ENCODE measurements around the gene CAPRIN2. TPM values are rescaled to one million over a fixed set of nuclear protein-coding genes. Genes with fewer than 3 reads are reported as not detected.
A peak's percentile ranks its signal among the peaks of the same experiment; 100 is the strongest.

Gene CAPRIN2
- polyA plus RNA-seq, 1 donor, result 24.7 TPM

DNA sequence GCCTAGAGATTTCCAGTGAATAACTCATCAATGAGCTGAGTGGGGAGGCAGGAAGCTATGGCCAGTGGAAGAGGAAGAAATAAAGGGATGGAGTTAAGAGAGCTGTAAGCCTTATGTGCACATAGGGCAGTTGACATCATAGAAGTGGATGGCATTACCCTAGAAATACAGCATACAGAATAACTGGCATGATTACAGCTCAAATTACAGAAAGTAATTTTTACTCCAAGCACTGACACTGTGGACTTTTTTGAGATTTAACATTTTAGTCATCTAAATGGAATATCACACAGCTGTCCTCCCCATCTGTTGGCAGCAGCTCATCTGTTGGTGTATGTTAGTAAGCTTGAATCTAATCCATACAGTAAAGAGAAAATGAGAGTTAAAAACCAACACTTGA is 53.7 kb downstream of the CAPRIN2 start:
- Histone ChIP-seq H3K4me3 (ENCODE audit: low read length) (no peak overlapping the region), H3K4me1 (ENCODE audit: control insufficient read depth, insufficient read depth, low read length) (no peaks in the 10 kb centered on the region), H3K36me3 (ENCODE audit: control insufficient read depth, insufficient read depth, low read length) (no peaks in the 10 kb centered on the region), H3K27ac (ENCODE audit: low read length) (no peak overlapping the region), H3K27me3 (ENCODE audit: control insufficient read depth, insufficient read depth, low read length) (no peaks in the 10 kb centered on the region), H3K9me3 (ENCODE audit: control insufficient read depth, low read depth, low read length) (peaks cover 2% of the 10 kb centered on the region)
- DNase-seq, result no peak

DNA sequence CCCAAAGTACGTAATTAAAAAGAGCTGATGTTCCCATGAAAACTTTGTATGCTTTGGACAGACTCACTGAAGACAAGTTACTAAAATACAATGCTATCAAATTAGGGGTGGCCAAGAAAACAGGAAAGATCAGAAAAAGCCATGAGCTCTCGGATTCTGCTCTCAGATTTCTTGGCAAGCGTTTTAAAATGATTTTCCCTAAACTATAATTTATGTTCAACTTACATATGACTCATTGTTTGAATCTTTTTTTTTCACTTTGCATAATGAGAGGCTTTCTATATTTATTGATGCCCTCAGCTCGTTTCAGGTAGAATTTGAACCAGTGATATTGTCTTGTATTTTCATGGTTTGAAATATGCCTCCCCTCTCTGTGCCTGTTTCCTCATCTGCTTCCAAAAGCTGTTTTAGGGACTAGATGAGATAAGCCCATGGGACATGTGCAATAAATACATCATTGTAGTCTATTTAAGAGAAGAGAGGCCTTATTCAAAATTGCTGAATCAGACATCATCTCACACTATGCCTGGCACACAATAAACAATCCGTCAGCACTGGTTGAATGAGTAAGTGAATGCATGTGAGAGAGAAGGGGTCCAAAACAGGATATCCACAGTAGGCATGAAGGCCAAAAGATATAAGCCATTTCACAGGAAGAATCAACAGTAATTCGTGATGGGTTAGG is 54.4 kb downstream of the CAPRIN2 start:
- Histone ChIP-seq H3K27ac (ENCODE audit: low read length) (no peak overlapping the region), H3K4me1 (ENCODE audit: control insufficient read depth, insufficient read depth, low read length) (no peaks in the 10 kb centered on the region), H3K9me3 (ENCODE audit: control insufficient read depth, low read depth, low read length) (peaks cover 2% of the 10 kb centered on the region), H3K4me3 (ENCODE audit: low read length) (no peak overlapping the region), H3K36me3 (ENCODE audit: control insufficient read depth, insufficient read depth, low read length) (no peaks in the 10 kb centered on the region), H3K27me3 (ENCODE audit: control insufficient read depth, insufficient read depth, low read length) (no peaks in the 10 kb centered on the region)
- WGBS (ENCODE audit: insufficient coverage, low lambda C conversion rate), result 80% methylated on average over 2 of the region's 6 CpGs
- no peak for DNase-seq

DNA sequence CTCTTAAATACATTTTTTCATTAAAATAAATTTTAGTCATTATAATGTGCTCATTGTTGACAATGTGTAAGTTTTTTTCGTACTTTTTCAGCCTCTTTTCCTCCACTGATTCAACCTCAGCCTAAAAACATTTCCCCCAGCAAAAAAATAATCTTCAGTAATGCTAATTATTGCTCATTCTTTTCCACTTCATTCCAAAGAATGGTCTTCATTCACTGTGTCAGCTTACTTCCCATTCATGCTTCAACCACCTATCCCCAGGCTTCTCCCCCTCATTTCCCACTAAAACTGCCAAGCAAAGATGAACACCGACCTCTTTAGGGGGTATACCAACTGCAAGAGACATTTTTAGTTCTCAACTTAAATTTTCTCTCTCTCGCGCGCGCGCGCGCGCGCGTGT is 56.4 kb downstream of the CAPRIN2 start:
- no peak for DNase-seq
- Histone ChIP-seq H3K27me3 (ENCODE audit: control insufficient read depth, insufficient read depth, low read length) (no peaks in the 10 kb centered on the region), H3K4me1 (ENCODE audit: control insufficient read depth, insufficient read depth, low read length) (peaks cover 5% of the 10 kb centered on the region), H3K36me3 (ENCODE audit: control insufficient read depth, insufficient read depth, low read length) (no peaks in the 10 kb centered on the region), H3K27ac (ENCODE audit: low read length) (no peak overlapping the region), H3K4me3 (ENCODE audit: low read length) (no peak overlapping the region), H3K9me3 (ENCODE audit: control insufficient read depth, low read depth, low read length) (peaks cover 2% of the 10 kb centered on the region)
- 91% methylated on average over 1 of the region's 12 CpGs for WGBS (ENCODE audit: insufficient coverage, low lambda C conversion rate)

DNA sequence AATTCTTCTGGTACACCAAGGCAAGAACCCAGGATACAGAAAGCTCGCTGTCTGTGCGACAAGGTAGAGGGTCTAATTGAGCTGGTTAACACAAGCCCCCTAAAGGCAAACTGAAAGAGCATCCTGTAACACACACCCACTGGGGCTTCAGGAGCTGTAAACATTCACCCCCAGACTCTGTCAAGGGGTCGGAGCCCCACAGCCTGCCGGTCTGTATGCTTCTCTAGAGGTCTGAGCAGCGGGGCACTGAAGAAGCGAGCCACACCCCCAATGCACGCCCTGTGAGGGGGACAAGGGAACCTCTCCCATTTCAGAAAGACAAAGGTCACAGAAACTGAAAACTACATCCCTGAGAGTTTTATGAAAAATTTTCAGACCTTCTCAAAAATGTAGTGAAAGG is 57.8 kb downstream of the CAPRIN2 start:
- Histone ChIP-seq H3K9me3 (ENCODE audit: control insufficient read depth, low read depth, low read length) (peaks cover 2% of the 10 kb centered on the region), H3K27me3 (ENCODE audit: control insufficient read depth, insufficient read depth, low read length) (no peaks in the 10 kb centered on the region), H3K4me3 (ENCODE audit: low read length) (no peak overlapping the region), H3K4me1 (ENCODE audit: control insufficient read depth, insufficient read depth, low read length) (peaks cover 5% of the 10 kb centered on the region), H3K27ac (ENCODE audit: low read length) (no peak overlapping the region), H3K36me3 (ENCODE audit: control insufficient read depth, insufficient read depth, low read length) (no peaks in the 10 kb centered on the region)
- WGBS (ENCODE audit: insufficient coverage, low lambda C conversion rate), result no CpG with 5 or more reads among the region's 7 CpGs
- DNase-seq, result no peak

DNA sequence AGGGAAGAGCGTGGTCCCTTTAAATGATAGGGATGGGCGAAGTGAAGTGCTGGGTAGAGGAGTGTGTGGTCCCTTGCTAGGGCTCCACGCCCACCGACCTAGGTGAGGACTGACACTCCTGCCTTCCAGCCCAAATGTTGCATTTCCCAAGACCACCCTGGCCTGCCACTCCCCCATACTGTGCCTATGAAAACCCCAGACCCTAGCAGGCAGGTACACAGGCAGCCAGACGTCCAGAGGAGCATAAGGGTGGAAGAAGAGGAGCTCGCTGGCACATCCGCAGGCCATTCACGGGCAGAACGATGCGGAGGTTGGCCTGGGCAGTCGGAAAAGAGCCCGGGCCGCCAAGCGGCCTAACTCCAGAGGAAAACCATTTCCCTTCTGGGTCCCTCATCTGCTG is 58.3 kb downstream of the CAPRIN2 start:
- peaks cover 5% of the 10 kb centered on the region for H3K4me1 ChIP-seq (ENCODE audit: control insufficient read depth, insufficient read depth, low read length)
- peak in 1 of 2 donors; percentile 10 for DNase-seq
- WGBS (ENCODE audit: insufficient coverage, low lambda C conversion rate), result 100% methylated on average over 1 of the region's 14 CpGs
- no peaks in the 10 kb centered on the region for H3K27me3 ChIP-seq (ENCODE audit: control insufficient read depth, insufficient read depth, low read length)
- peaks cover 2% of the 10 kb centered on the region for H3K9me3 ChIP-seq (ENCODE audit: control insufficient read depth, low read depth, low read length)
- no peaks in the 10 kb centered on the region for H3K36me3 ChIP-seq (ENCODE audit: control insufficient read depth, insufficient read depth, low read length)
- H3K27ac ChIP-seq (ENCODE audit: low read length), result no peak overlapping the region
- peak overlapping the region; percentile 99 for H3K4me3 ChIP-seq (ENCODE audit: low read length)

DNA sequence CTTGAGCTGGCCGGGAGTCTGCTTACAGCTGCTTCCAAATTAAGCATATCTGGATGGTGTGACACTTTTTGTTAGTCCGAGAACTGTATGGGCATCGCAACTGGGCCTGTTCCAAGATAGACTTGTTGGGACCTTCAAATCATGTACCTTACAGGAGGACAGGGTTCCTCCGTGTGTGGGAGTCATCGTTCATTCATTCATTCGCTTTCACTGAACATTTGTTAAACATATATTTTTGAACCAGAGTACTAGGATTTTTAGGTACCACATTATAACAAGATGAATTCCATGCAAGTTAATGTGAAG is 58.7 kb downstream of the CAPRIN2 start:
- Histone ChIP-seq H3K27ac (ENCODE audit: low read length) (peak overlapping the region; percentile 40), H3K27me3 (ENCODE audit: control insufficient read depth, insufficient read depth, low read length) (no peaks in the 10 kb centered on the region), H3K4me3 (ENCODE audit: low read length) (peak overlapping the region; percentile 99), H3K36me3 (ENCODE audit: control insufficient read depth, insufficient read depth, low read length) (no peaks in the 10 kb centered on the region), H3K9me3 (ENCODE audit: control insufficient read depth, low read depth, low read length) (peaks cover 2% of the 10 kb centered on the region), H3K4me1 (ENCODE audit: control insufficient read depth, insufficient read depth, low read length) (peaks cover 5% of the 10 kb centered on the region)
- DNase-seq, result no peak
- 17% methylated on average over 1 of the region's 6 CpGs for WGBS (ENCODE audit: insufficient coverage, low lambda C conversion rate)

DNA sequence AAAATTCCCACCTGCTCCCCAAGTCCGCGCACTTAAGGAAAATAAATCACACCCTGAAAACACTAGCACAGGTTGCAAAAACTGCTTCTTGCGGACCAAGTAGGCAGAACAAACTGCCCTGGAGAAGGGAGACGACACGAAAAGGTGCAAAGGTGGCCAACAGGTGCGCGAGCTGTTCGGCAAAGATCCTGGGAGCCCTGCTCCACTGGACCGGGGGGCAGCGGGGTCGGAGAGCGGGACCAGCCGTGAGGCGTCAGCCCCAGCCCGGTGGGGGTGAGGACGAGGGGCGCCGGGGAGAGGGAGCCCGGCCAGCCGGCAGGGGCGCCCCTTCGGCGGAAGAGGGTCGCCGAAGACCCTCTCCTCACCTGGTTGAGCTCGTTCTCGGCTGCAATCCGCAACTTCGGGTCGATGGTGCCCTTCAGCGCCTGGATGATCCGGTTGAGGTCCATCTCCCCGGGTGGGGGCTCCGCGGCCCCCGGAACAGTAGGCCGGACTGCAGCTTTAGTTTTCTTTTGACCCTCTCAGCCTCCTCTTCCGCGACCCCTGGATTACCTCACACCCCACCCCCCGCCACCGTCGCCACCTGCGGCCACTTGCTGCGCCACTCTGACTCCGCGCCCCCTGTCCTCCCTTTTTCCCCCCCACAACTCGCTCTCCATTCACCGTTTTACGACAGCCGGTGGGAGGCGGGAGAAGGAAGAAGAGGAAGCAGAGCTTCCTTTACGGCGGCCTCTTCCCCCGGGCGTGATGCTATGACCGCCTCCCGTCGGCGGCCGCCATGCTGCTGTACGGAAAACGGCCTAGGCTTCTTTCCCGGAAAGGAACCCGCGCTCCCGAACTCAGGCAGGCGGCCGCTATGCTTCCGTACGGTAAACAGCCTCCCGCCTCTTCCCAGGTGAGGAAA is 59.3 kb downstream of the CAPRIN2 start, which contains the start of gene IPO8:
IPO8 (minus strand) TSS at position 671 of the 904 bp plus-strand sequence; CDS start at position 449, 222 bp downstream.
- no CpG with 5 or more reads among the region's 71 CpGs for WGBS (ENCODE audit: insufficient coverage, low lambda C conversion rate)
- H3K36me3 ChIP-seq (ENCODE audit: control insufficient read depth, insufficient read depth, low read length), result no peaks in the 10 kb centered on the region
- H3K27ac ChIP-seq (ENCODE audit: low read length), result peak within 1 kb of the TSS; percentile 87
- H3K4me3 ChIP-seq (ENCODE audit: low read length), result peak within 1 kb of the TSS; percentile 99
- no peaks in the 10 kb centered on the region for H3K27me3 ChIP-seq (ENCODE audit: control insufficient read depth, insufficient read depth, low read length)
- H3K9me3 ChIP-seq (ENCODE audit: control insufficient read depth, low read depth, low read length), result peaks cover 2% of the 10 kb centered on the region
- DNase-seq, result peak; percentile 94 to 96
- H3K4me1 ChIP-seq (ENCODE audit: control insufficient read depth, insufficient read depth, low read length), result peaks cover 5% of the 10 kb centered on the region

DNA sequence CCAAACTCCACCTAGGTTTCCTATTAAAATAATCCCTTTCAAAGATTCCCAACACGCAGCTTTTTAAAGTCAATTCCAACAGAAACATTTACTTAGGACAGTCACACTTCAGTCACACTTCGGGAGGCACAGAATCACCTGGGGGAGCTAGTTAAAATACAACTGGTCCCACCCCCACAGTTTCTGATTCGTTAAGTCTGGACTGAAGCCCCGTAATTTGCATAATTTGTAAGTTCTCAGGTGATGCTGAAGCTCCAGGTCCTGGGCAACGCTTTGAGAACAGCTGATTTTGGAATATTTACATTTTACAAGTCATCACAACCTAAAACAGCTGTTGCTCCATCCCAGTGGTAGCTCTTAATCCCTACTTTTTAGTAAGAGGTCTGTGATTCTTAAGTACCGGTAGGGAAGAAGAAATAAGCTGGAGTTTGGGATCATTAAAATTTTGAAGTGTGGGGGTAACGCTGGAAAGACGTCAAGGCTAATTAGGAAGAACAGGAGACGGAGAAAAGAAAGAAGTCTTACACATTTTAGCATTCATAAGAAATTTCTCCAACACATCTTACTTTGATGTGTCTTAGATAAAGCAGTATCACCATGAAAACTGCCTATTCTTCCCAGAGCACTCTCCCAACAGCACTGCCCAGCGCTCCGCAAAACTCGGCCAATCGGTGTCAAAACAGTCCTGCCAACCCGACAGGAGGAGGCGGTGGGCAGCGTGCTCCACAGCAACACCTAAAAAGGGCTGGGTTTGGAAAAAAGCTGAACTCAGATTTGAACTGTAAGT is 60.1 kb downstream of the CAPRIN2 start:
- 0% methylated on average over 6 of the region's 16 CpGs for WGBS (ENCODE audit: insufficient coverage, low lambda C conversion rate)
- Histone ChIP-seq H3K4me3 (ENCODE audit: low read length) (peak overlapping the region; percentile 99), H3K27ac (ENCODE audit: low read length) (peak overlapping the region; percentile 87), H3K9me3 (ENCODE audit: control insufficient read depth, low read depth, low read length) (peaks cover 2% of the 10 kb centered on the region), H3K36me3 (ENCODE audit: control insufficient read depth, insufficient read depth, low read length) (no peaks in the 10 kb centered on the region), H3K27me3 (ENCODE audit: control insufficient read depth, insufficient read depth, low read length) (no peaks in the 10 kb centered on the region), H3K4me1 (ENCODE audit: control insufficient read depth, insufficient read depth, low read length) (peaks cover 5% of the 10 kb centered on the region)
- peak; percentile 10 to 28 for DNase-seq

DNA sequence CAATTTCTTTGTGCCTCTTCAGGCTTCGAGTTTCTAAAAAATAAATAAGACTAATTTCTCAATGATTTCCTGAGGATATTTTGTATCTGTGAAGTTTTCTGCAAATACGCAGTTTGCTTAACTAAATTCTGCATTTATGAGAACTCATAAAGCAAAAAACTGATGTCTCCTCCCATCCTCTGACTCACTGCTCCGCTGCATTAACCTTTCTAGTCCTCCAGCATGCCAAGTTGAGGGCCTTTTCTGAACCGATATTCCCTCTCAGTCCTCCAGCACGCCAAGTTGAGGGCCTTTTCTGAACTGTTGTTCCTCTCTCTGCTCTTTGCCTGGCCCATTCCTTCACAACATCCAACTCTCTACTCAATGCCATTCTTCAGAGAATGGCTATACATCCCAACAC is 62.3 kb downstream of the CAPRIN2 start:
- Histone ChIP-seq H3K36me3 (ENCODE audit: control insufficient read depth, insufficient read depth, low read length) (no peaks in the 10 kb centered on the region), H3K27ac (ENCODE audit: low read length) (no peak overlapping the region), H3K9me3 (ENCODE audit: control insufficient read depth, low read depth, low read length) (no peaks in the 10 kb centered on the region), H3K4me3 (ENCODE audit: low read length) (no peak overlapping the region), H3K4me1 (ENCODE audit: control insufficient read depth, insufficient read depth, low read length) (peaks cover 5% of the 10 kb centered on the region), H3K27me3 (ENCODE audit: control insufficient read depth, insufficient read depth, low read length) (no peaks in the 10 kb centered on the region)
- DNase-seq, result no peak
- WGBS (ENCODE audit: insufficient coverage, low lambda C conversion rate), result 88% methylated on average over 5 of the region's 5 CpGs

DNA sequence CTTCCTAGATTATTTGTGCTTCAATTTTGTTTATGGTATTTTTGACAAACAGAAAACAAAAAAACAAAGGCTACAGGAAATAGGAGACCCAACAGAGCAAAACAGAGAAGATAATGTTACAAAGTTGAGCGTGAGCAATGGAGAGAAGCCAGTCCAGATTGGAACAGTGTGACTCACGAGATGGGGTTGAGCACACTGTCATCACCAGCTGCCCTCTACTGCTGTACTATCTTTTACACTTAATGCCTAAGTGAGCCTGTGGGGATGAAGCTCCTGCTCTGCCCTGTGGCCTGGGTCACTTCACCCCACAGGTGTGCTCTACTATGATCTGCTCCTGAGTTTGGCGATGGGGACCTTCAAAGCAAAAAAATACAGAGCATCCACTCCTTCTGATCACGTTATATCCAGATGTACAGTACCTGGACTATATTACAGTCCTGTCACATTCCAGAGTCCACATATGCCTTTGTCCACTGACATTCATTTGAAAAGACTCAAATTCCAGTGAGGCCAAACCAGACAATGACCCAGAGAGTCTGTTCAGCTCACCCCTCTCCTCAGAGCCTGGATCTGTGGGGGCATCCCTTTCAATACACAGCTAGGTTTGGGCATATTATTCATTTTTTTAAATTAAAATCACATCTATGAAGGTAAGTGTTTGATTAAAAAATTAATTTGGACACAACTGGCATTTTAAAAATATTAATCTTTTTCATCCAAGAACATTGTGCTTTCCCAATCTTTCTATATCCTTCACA is 63.5 kb downstream of the CAPRIN2 start:
- no peak overlapping the region for H3K4me3 ChIP-seq (ENCODE audit: low read length)
- H3K4me1 ChIP-seq (ENCODE audit: control insufficient read depth, insufficient read depth, low read length), result peaks cover 5% of the 10 kb centered on the region
- peaks cover 2% of the 10 kb centered on the region for H3K36me3 ChIP-seq (ENCODE audit: control insufficient read depth, insufficient read depth, low read length)
- no peak overlapping the region for H3K27ac ChIP-seq (ENCODE audit: low read length)
- no peaks in the 10 kb centered on the region for H3K9me3 ChIP-seq (ENCODE audit: control insufficient read depth, low read depth, low read length)
- no CpG with 5 or more reads among the region's 4 CpGs for WGBS (ENCODE audit: insufficient coverage, low lambda C conversion rate)
- peak in 1 of 2 donors; percentile 4 for DNase-seq
- H3K27me3 ChIP-seq (ENCODE audit: control insufficient read depth, insufficient read depth, low read length), result no peaks in the 10 kb centered on the region
